ENCODE data around the gene JAM3. TPM values are rescaled to one million over a fixed set of nuclear protein-coding genes. Genes with fewer than 3 reads are reported as not detected.

The JAM3 gene
- total RNA-seq, 1 experiment from 2014 or later, result 36.5 TPM

- no peak overlapping the region for H3K18ac ChIP-seq (ENCODE audit: insufficient read length, low read depth, low read length)
- no peak overlapping the region for H2BK20ac ChIP-seq (ENCODE audit: low read depth, low read length, poor library complexity, severe bottlenecking)
- H4K91ac ChIP-seq (ENCODE audit: insufficient read length, low read depth, low read length), result no peak overlapping the region
- H2BK12ac ChIP-seq (ENCODE audit: insufficient read length, low read depth, low read length), result no peak overlapping the region
- no peaks in the 10 kb centered on the region for H3K27me3 ChIP-seq (ENCODE audit: insufficient read depth, low read length)
- no peak overlapping the region for H4K8ac ChIP-seq (replicated peaks; ENCODE audit: insufficient read length, low read depth, low read length)
- no peak overlapping the region for H3K23ac ChIP-seq (ENCODE audit: insufficient read length, low read depth, low read length)
- Mint-ChIP-seq H3K9me3 (no peaks in the 10 kb centered on the region), H3K4me3 (no peak overlapping the region), H3K27me3 (ENCODE audit: low read depth) (no peaks in the 10 kb centered on the region; the same call in 1 of the 2 replicates), H3K27ac (peak overlapping the region; percentile 4 to 57 (median 24); a peak in 3 of 7 replicates), H3K4me1 (no peaks in the 10 kb centered on the region), H3K36me3 (ENCODE audit: insufficient read depth in 1 of 3, low read depth in 3 of 3) (peaks cover 76 to 92% (median 85%) of the 10 kb centered on the region in 3 experiments)
- no peak overlapping the region for H3T11ph ChIP-seq (ENCODE audit: low read length)
- H2BK5ac ChIP-seq (ENCODE audit: insufficient read length, low read length), result no peak overlapping the region
- H3K9ac ChIP-seq (ENCODE audit: extremely low read depth, insufficient read length, low read length), result no peak overlapping the region
- no peak overlapping the region for H4K5ac ChIP-seq (ENCODE audit: insufficient read length, low read depth, low read length)
- no peak overlapping the region for H3K27ac ChIP-seq (ENCODE audit: insufficient read length, low read depth, low read length)
- H2AFZ ChIP-seq (ENCODE audit: low read length), result no peak overlapping the region
- no peak for DNase-seq
- H3K79me2 ChIP-seq (ENCODE audit: insufficient read depth, low read length), result no peaks in the 10 kb centered on the region
- no peak overlapping the region for H2AK5ac ChIP-seq (ENCODE audit: insufficient read length, low read length)
- no peaks in the 10 kb centered on the region for H3K9me3 ChIP-seq (ENCODE audit: control insufficient read depth, low read depth, low read length)
- TF ChIP-seq, protein P1, sequence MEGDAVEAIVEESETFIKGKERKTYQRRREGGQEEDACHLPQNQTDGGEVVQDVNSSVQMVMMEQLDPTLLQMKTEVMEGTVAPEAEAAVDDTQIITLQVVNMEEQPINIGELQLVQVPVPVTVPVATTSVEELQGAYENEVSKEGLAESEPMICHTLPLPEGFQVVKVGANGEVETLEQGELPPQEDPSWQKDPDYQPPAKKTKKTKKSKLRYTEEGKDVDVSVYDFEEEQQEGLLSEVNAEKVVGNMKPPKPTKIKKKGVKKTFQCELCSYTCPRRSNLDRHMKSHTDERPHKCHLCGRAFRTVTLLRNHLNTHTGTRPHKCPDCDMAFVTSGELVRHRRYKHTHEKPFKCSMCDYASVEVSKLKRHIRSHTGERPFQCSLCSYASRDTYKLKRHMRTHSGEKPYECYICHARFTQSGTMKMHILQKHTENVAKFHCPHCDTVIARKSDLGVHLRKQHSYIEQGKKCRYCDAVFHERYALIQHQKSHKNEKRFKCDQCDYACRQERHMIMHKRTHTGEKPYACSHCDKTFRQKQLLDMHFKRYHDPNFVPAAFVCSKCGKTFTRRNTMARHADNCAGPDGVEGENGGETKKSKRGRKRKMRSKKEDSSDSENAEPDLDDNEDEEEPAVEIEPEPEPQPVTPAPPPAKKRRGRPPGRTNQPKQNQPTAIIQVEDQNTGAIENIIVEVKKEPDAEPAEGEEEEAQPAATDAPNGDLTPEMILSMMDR (conservative IDR thresholded peaks at IDR 0.05), result no peak
- H3K79me1 ChIP-seq (ENCODE audit: insufficient read depth, low read depth, low read length, poor library complexity, severe bottlenecking), result no peaks in the 10 kb centered on the region
- H3K23me2 ChIP-seq (ENCODE audit: insufficient read length, low read depth, low read length, poor library complexity, severe bottlenecking), result no peaks in the 10 kb centered on the region
- no peak overlapping the region for H3K56ac ChIP-seq (ENCODE audit: insufficient read length, low read depth, low read length)
- no CpG with 5 or more reads among the region's 30 CpGs for WGBS (ENCODE audit: extremely low coverage, insufficient read length, low lambda C conversion rate)
- H4K20me1 ChIP-seq (ENCODE audit: control insufficient read depth, insufficient read depth, insufficient read length), result no peaks in the 10 kb centered on the region
- H2BK120ac ChIP-seq (ENCODE audit: low read depth, low read length, poor library complexity, severe bottlenecking), result no peak overlapping the region
- no peak overlapping the region for H3K14ac ChIP-seq (ENCODE audit: insufficient read depth, low read length)
- no peak overlapping the region for H3K4me2 ChIP-seq (ENCODE audit: insufficient read depth, insufficient read length, low read length)
- no peak overlapping the region for H2BK15ac ChIP-seq (ENCODE audit: low read depth, low read length)
- no peaks in the 10 kb centered on the region for H3K4me1 ChIP-seq (ENCODE audit: insufficient read depth, low read length)
- no peak overlapping the region for H3K4ac ChIP-seq (ENCODE audit: low read depth, low read length)
Observed at GRCh38 chr11:134153147-134153905, 84.5 kb downstream of the JAM3 start.

All from H9 (cell line).